ENCODE measurements around the gene CACNB2.

DNA sequence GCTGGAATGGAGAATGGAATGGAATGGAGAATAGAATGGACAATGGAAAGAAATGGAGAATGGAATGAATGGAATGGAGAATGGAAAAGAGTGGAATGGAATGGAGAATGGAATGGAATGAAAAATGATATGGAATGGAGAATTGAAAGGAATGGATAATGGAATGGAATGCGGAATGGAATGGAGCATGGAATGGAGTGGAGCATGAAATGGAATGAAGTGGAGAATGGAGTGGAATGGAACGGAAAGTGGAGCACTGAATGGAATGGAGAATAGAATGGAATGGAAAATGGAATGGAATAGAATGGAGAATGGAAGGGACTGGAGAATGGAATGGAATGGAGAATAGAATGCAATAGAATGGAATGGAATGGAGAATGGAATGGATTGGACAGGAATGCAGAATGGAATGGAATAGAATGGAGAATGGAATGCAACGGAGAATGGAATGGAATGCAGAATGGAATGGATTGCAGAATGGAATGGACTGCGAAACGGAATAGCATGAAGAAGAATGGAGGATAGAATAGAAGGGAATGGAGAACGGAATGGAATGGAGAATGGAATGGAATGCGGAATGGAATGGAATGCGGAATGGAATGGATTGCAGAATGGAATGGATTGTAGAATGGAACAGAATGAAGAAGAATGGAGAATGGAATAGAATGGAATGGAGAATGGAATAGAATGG, 421.8 kb downstream of the CACNB2 start:
- TF ChIP-seq CTCF (IDR thresholded peaks at IDR 0.05 in 2 of 3, conservative IDR thresholded peaks at IDR 0.05 in 1 of 3; ENCODE audit: control insufficient read depth in 2 of 3, extremely low read depth in 1 of 3, insufficient read depth in 1 of 3, low read depth in 3 of 3, low read length in 3 of 3) (no peak), POLR2AphosphoS5 (IDR thresholded peaks at IDR 0.05; ENCODE audit: low read length) (no peak), NFXL1 (IDR thresholded peaks at IDR 0.05; ENCODE audit: borderline replicate concordance) (no peak), HDAC6 (IDR thresholded peaks at IDR 0.05; ENCODE audit: unreplicated experiment) (no peak), SMAD1 (IDR thresholded peaks at IDR 0.05; ENCODE audit: low read depth, partially characterized antibody) (no peak)

Measured in GM12878 (cell line).